ENCODE measurements around the gene THSD4.

DNA sequence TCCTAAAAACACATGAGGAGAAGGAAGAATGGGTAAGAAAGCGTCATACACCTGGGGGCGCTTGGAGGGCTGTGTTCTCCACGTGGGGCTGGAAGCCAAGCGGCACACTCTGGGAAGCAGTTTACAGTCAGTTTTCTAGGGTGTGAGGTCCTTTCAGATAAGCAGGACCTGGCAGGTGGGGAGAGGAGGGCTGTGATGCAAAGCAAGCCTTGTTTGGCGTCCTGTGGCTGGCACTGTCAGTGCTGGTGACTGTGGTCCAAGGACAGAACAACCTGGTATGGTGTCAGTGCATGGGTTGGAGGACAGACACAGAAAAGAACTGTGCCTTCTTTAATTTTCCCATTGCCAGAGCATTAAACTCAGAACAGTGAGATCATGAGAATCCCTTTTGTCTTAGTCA lies 434.4 kb downstream of the THSD4 start:
- TF ChIP-seq, protein P1, sequence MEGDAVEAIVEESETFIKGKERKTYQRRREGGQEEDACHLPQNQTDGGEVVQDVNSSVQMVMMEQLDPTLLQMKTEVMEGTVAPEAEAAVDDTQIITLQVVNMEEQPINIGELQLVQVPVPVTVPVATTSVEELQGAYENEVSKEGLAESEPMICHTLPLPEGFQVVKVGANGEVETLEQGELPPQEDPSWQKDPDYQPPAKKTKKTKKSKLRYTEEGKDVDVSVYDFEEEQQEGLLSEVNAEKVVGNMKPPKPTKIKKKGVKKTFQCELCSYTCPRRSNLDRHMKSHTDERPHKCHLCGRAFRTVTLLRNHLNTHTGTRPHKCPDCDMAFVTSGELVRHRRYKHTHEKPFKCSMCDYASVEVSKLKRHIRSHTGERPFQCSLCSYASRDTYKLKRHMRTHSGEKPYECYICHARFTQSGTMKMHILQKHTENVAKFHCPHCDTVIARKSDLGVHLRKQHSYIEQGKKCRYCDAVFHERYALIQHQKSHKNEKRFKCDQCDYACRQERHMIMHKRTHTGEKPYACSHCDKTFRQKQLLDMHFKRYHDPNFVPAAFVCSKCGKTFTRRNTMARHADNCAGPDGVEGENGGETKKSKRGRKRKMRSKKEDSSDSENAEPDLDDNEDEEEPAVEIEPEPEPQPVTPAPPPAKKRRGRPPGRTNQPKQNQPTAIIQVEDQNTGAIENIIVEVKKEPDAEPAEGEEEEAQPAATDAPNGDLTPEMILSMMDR (conservative IDR thresholded peaks at IDR 0.05; ENCODE audit: low read depth, low read length): no peak
- no peak for TF ChIP-seq EZH2 (IDR thresholded peaks at IDR 0.05; ENCODE audit: low read length, unreplicated experiment)
- no peak for TF ChIP-seq EZH2phosphoT487 (IDR thresholded peaks at IDR 0.05; ENCODE audit: borderline replicate concordance, low read length)
